IMR-90 (cell line): ENCODE measurements around the gene IFNG. TPM values are rescaled to one million over a fixed set of nuclear protein-coding genes. Genes with fewer than 3 reads are reported as not detected.

ENCODE experiments used
- ATAC-seq: fragments of 200-7000 bp; cut with Tn5 transposase; 2 replicates; pipeline ENCODE4 v1.9.1; 2020; ENCODE audit warnings: low read depth, mild to moderate bottlenecking, moderate library complexity
- BruUV-seq: library from RNA; stranded (reverse); fragments of 400-500 nt; replicated peaks from 2 replicates; lab custom pipeline; 2021; lab: Mats Ljungman, UMichigan
- CTCF ChIA-PET: fragments of 300-600 bp; formaldehyde crosslinking; extraction: SDS; loops from one replicate; lab custom pipeline; 2021; ENCODE audit warnings: antibody characterized with exemption; lab: Yijun Ruan, JAX
- POLR2A ChIA-PET: fragments of 300-600 bp; sonication (Branson Sonifier 250); formaldehyde crosslinking; loops from one replicate; lab custom pipeline; 2022; ENCODE audit warnings: antibody characterized with exemption; ENCODE audit not compliant: unreplicated experiment; lab: Charles Lee
- DNase-seq: peaks from one replicate; pipeline ENCODE4 v3.0.0; 2013
- H2AFZ ChIP-seq: replicated peaks from 2 replicates; pipeline ENCODE3; 2013; ENCODE audit warnings: low read length, mild to moderate bottlenecking; ENCODE audit not compliant: poor library complexity
- H2AK5ac ChIP-seq: 2 replicates; pipeline ENCODE4 v1.6.1; 2013; ENCODE audit warnings: low read depth, low read length, inconsistent platforms
- H2AK9ac ChIP-seq: replicated peaks from 2 replicates; pipeline ENCODE3; 2013; ENCODE audit warnings: mild to moderate bottlenecking, low read depth, low read length, moderate library complexity; ENCODE audit not compliant: poor library complexity
- H2BK120ac ChIP-seq: 2 replicates; pipeline ENCODE4 v1.6.1; 2013; ENCODE audit warnings: low read depth, low read length, inconsistent platforms
- H2BK15ac ChIP-seq: 3 replicates; pipeline ENCODE4 v1.6.1; 2013; ENCODE audit warnings: low read depth, low read length, inconsistent platforms
- H2BK20ac ChIP-seq: 2 replicates; pipeline ENCODE4 v1.6.1; 2013; ENCODE audit warnings: low read depth, mild to moderate bottlenecking, inconsistent platforms, low read length, moderate library complexity
- H2BK5ac ChIP-seq: 2 replicates; pipeline ENCODE4 v1.6.1; 2013; ENCODE audit warnings: mild to moderate bottlenecking, low read depth, low read length, inconsistent platforms; ENCODE audit not compliant: poor library complexity, severe bottlenecking
- H3K14ac ChIP-seq: replicated peaks from 2 replicates; pipeline ENCODE4 v1.6.1; 2013; ENCODE audit warnings: low read depth, low read length, inconsistent platforms
- H3K18ac ChIP-seq: 2 replicates; pipeline ENCODE4 v1.6.1; 2013; ENCODE audit warnings: low read depth, low read length, control low read depth
- H3K23ac ChIP-seq: 2 replicates; pipeline ENCODE4 v1.6.1; 2013; ENCODE audit warnings: low read depth, low read length, inconsistent platforms
- H3K27ac ChIP-seq: 2 replicates; pipeline ENCODE4 v1.5.1; 2013; ENCODE audit warnings: mild to moderate bottlenecking, control low read depth, low read length; ENCODE audit not compliant: insufficient read depth
- H3K27me3 ChIP-seq: 2 replicates; pipeline ENCODE4 v1.6.1; 2013; ENCODE audit warnings: low read length; ENCODE audit not compliant: control insufficient read depth, insufficient read depth
- H3K36me3 ChIP-seq: 2 replicates; pipeline ENCODE4 v1.6.1; 2013; ENCODE audit warnings: low read length, mixed read lengths; ENCODE audit not compliant: control insufficient read depth, insufficient read depth
- H3K4ac ChIP-seq: 2 replicates; pipeline ENCODE4 v1.6.1; 2013; ENCODE audit warnings: low read depth, low read length, inconsistent platforms
- H3K4me1 ChIP-seq: 2 replicates; pipeline ENCODE4 v1.6.1; 2013; ENCODE audit warnings: low read length, mixed read lengths; ENCODE audit not compliant: control insufficient read depth, insufficient read depth
- H3K4me2 ChIP-seq: 2 replicates; pipeline ENCODE4 v1.6.1; 2013; ENCODE audit warnings: low read depth, mild to moderate bottlenecking, control low read depth, low read length, moderate library complexity
- H3K4me3 ChIP-seq: 2 replicates; pipeline ENCODE4 v1.5.1; 2013; ENCODE audit warnings: low read depth, mild to moderate bottlenecking, control low read depth, low read length, moderate library complexity; ENCODE audit not compliant: insufficient read depth
- H3K56ac ChIP-seq: 2 replicates; pipeline ENCODE4 v1.6.1; 2013; ENCODE audit warnings: low read length, inconsistent platforms; ENCODE audit not compliant: insufficient read depth; ENCODE audit errors: extremely low read depth
- H3K79me1 ChIP-seq, 2 experiments: 2 replicates each; pipeline ENCODE4 v1.6.1; 2013; ENCODE audit warnings: low read length in 2 of 2, inconsistent platforms in 1 of 2, low read depth in 1 of 2
- H3K9ac ChIP-seq: 2 replicates; pipeline ENCODE4 v1.6.1; 2013; ENCODE audit warnings: low read depth, low read length, control low read depth
- H3K9me1 ChIP-seq: 2 replicates; pipeline ENCODE4 v1.6.1; 2013; ENCODE audit warnings: low read length, inconsistent platforms; ENCODE audit not compliant: insufficient read depth
- H3K9me3 ChIP-seq: 2 replicates; pipeline ENCODE4 v1.6.1; 2013; ENCODE audit warnings: low read length; ENCODE audit not compliant: control insufficient read depth, insufficient read depth
- H4K20me1 ChIP-seq: 2 replicates; pipeline ENCODE4 v1.6.1; 2013; ENCODE audit warnings: low read length, inconsistent platforms; ENCODE audit not compliant: insufficient read depth
- H4K5ac ChIP-seq: 2 replicates; pipeline ENCODE4 v1.6.1; 2013; ENCODE audit warnings: mild to moderate bottlenecking, low read depth, low read length, control low read depth
- H4K8ac ChIP-seq, 2 experiments: 2 replicates each; pipeline ENCODE4 v1.6.1; 2013; ENCODE audit warnings: low read depth in 2 of 2, low read length in 2 of 2, control low read depth in 1 of 2, inconsistent platforms in 1 of 2
- H4K91ac ChIP-seq: 2 replicates; pipeline ENCODE4 v1.6.1; 2013; ENCODE audit warnings: low read depth, low read length, inconsistent platforms; ENCODE audit not compliant: insufficient read depth
- BHLHE40 ChIP-seq: fragments of 150-350 bp; IDR thresholded peaks from 2 replicates; pipeline ENCODE4 v1.6.1; 2016; ENCODE audit warnings: mild to moderate bottlenecking, low read depth, low read length
- CHD1 ChIP-seq: IDR thresholded peaks from 2 replicates; pipeline ENCODE4 v1.6.1; 2012; ENCODE audit warnings: low read depth, low read length, improper control_type of control experiment
- CTCF ChIP-seq: conservative IDR thresholded peaks from 2 replicates; pipeline ENCODE4 v1.5.1; 2012; ENCODE audit warnings: mild to moderate bottlenecking, low read depth, low read length, improper control_type of control experiment
- ELK1 ChIP-seq: fragments of 150-350 bp; IDR thresholded peaks from 2 replicates; pipeline ENCODE4 v1.6.1; 2016; ENCODE audit warnings: low read depth, mild to moderate bottlenecking, low read length, moderate library complexity, borderline replicate concordance
- MAZ ChIP-seq: IDR thresholded peaks from 2 replicates; pipeline ENCODE4 v1.6.1; 2012; ENCODE audit warnings: low read depth, mild to moderate bottlenecking, low read length, improper control_type of control experiment, moderate library complexity, borderline replicate concordance
- POLR2A ChIP-seq: IDR thresholded peaks from 2 replicates; pipeline ENCODE4 v1.6.1; 2012; ENCODE audit warnings: mild to moderate bottlenecking, low read depth, low read length
- RAD21 ChIP-seq: IDR thresholded peaks from 2 replicates; pipeline ENCODE4 v1.6.1; 2012; ENCODE audit warnings: low read length, improper control_type of control experiment
- RCOR1 ChIP-seq: IDR thresholded peaks from 2 replicates; pipeline ENCODE4 v1.6.1; 2012; ENCODE audit warnings: mild to moderate bottlenecking, low read length, improper control_type of control experiment; ENCODE audit not compliant: insufficient replicate concordance
- SMC3 ChIP-seq: fragments of 150-350 bp; IDR thresholded peaks from 2 replicates; pipeline ENCODE4 v1.6.1; 2016; ENCODE audit warnings: low read depth, mild to moderate bottlenecking, antibody characterized with exemption, low read length, moderate library complexity
- USF2 ChIP-seq: fragments of 150-350 bp; IDR thresholded peaks from 2 replicates; pipeline ENCODE4 v1.6.1; 2017; ENCODE audit warnings: mild to moderate bottlenecking, antibody characterized with exemption, low read length, low read depth
- dilution Hi-C: fragments of 300-500 bp; cut with HindIII; formaldehyde crosslinking; loops from one replicate; pipeline ENCODE4 v1.14.3; 2018; ENCODE audit warnings: low sequenced_read_pairs; ENCODE audit not compliant: unreplicated experiment
- in situ Hi-C: fragments of 300-500 bp; cut with MboI; formaldehyde crosslinking; loops from 3 replicates; pipeline ENCODE4 v1.14.3; 2019; ENCODE audit warnings: low sequenced_read_pairs, inconsistent platforms, mixed read lengths
- intact Hi-C: fragments of 100-400 bp; cut with micrococcal nuclease; formaldehyde crosslinking; loops from 2 replicates; pipeline ENCODE4 v1.10.0; 2022
- polyA plus RNA-seq, 3 experiments: library from polyadenylated mRNA; depleted of rRNA; stranded (reverse); fragments of >200 nt; gene quantifications; 2 replicates each; pipeline ENCODE4 v1.2.3, GENCODE V29; 2012; ENCODE audit warnings: low replicate concordance in 1 of 3
- total RNA-seq: library from RNA; depleted of rRNA; stranded (reverse); fragments of >200 nt; gene quantifications from 2 replicates; pipeline ENCODE4 v1.2.3, GENCODE V29; 2012

IFNG gene
- total and polyA plus RNA-seq, 2 of the 4 experiments (the other 2 are of a cell fraction) = not detected

GRCh38 chr12:68207276-68207675, 47.7 kb upstream of the IFNG start:
- in situ Hi-C loops (no loop called here), intact Hi-C loops (no loop called here), dilution Hi-C loops (loop anchor here (25.0 kb wide), 1 partner anchor 105 kb away; no protein-coding TSS in a partner anchor)
- H2AK5ac ChIP-seq = no peak overlapping the region
- no peaks in the 10 kb centered on the region for H3K79me1 ChIP-seq
- H3K27ac ChIP-seq = no peak overlapping the region
- no peak overlapping the region for H3K9ac ChIP-seq
- H3K14ac ChIP-seq = no peak overlapping the region
- no peak overlapping the region for H3K4ac ChIP-seq
- H3K56ac ChIP-seq = no peak overlapping the region
- no peak overlapping the region for H4K91ac ChIP-seq
- no peak overlapping the region for H2BK120ac ChIP-seq
- H3K18ac ChIP-seq = no peak overlapping the region
- no peak overlapping the region for H2BK20ac ChIP-seq
- peaks cover 4% of the 10 kb centered on the region for H3K27me3 ChIP-seq
- H3K36me3 ChIP-seq = no peaks in the 10 kb centered on the region
- H3K9me3 ChIP-seq = no peaks in the 10 kb centered on the region
- H2AK9ac ChIP-seq = no peak overlapping the region
- H3K4me2 ChIP-seq = no peak overlapping the region
- H3K9me1 ChIP-seq = no peaks in the 10 kb centered on the region
- no TSS peak for BruUV-seq
- H2BK15ac ChIP-seq = no peak overlapping the region
- DNase-seq (no peak), ATAC-seq (no peak)
- H3K4me1 ChIP-seq = no peaks in the 10 kb centered on the region
- H3K23ac ChIP-seq = no peak overlapping the region
- POLR2A ChIA-PET = no interaction called here
- CTCF ChIA-PET = no interaction called here
- H4K20me1 ChIP-seq = no peaks in the 10 kb centered on the region
- no peak overlapping the region for H4K8ac ChIP-seq
- H2BK5ac ChIP-seq = no peak overlapping the region
- TF ChIP-seq USF2 (no peak), RAD21 (no peak), ELK1 (no peak), CTCF (no peak), POLR2A (no peak), RCOR1 (no peak), CHD1 (no peak), BHLHE40 (no peak), SMC3 (no peak), MAZ (no peak)
- H3K4me3 ChIP-seq = no peak overlapping the region
- no peak overlapping the region for H2AFZ ChIP-seq
- H4K5ac ChIP-seq = no peak overlapping the region
